GM18951 (cell line): ENCODE data around the gene USP17L27.
"Not testable (repeated sequence)": the region's sequence is repeated elsewhere in the genome, so short reads cannot be mapped to it uniquely, and the experiment has no call there.

ENCODE experiments used
- POLR2A ChIP-seq: IDR thresholded peaks from 4 replicates; pipeline ENCODE4 v1.6.1; 2011; ENCODE audit warnings: mild to moderate bottlenecking; ENCODE audit not compliant: insufficient read length, insufficient read depth; ENCODE audit errors: extremely low read depth
- in situ Hi-C: fragments of 300-500 bp; cut with MboI; formaldehyde crosslinking; loops from one replicate; pipeline ENCODE4 v1.12.0; 2022; ENCODE audit warnings: low sequenced_read_pairs, mixed read lengths, inconsistent platforms; ENCODE audit not compliant: unreplicated experiment

USP17L27 gene, protein sequence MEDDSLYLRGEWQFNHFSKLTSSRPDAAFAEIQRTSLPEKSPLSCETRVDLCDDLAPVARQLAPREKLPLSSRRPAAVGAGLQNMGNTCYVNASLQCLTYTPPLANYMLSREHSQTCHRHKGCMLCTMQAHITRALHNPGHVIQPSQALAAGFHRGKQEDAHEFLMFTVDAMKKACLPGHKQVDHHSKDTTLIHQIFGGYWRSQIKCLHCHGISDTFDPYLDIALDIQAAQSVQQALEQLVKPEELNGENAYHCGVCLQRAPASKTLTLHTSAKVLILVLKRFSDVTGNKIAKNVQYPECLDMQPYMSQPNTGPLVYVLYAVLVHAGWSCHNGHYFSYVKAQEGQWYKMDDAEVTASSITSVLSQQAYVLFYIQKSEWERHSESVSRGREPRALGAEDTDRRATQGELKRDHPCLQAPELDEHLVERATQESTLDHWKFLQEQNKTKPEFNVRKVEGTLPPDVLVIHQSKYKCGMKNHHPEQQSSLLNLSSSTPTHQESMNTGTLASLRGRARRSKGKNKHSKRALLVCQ

GRCh38 chr4:9343848-9344247 lies at the start of gene USP17L27:
Gene USP17L27 (plus strand): TSS chr4:9344148. CDS start chr4:9344148, 0 bp downstream.
- in situ Hi-C loops = not testable (repeated sequence)

DNA sequence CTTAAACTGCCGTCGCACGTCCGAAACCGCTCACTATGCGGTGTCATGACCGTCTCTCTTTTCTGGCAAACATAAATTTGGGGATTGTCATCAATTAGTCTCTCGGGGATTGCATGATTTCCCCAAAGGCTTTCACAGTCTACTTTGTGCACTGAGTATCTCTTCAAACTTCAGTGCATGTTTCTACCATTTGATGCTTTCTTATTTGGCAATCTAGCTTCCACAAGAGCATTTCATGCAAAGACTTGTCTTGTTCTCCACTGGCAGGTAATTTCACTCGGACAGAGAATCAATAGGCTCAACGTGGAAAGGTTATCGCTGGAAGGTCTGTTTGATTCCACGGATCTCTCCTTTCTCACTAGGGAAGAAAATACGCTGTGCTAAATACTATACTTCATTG lies 19.8 kb upstream of the USP17L27 start:
- in situ Hi-C loops = not testable (repeated sequence)

DNA sequence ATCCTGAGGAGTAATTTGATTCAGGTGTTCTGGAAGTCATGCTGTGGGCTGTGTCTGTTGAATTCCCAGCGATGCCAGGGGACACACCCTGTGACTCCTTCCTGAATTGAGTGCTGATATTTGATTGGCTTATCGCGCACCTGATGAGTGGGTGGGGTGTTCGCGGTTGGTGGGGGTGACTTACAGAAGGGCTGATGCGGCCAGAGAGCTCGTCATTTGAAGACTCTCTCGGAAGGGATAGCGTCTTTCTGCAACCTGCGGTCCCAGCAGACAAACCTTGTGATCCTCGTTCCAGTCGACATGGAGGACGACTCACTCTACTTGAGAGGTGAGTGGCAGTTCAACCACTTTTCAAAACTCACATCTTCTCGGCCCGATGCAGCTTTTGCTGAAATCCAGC lies 19.1 kb upstream of the USP17L27 start, which contains the start of gene USP17L24:
Gene USP17L24, plus strand, starts transcription at position 301 of the 400 bp plus-strand sequence. Its CDS starts 0 bp downstream, at position 301.
- in situ Hi-C loops = not testable (repeated sequence)

- in situ Hi-C loops = not testable (repeated sequence)
Observed at GRCh38 chr4:9329611-9330010, 14.3 kb upstream of the USP17L27 start, which contains the start of gene USP17L25. Gene USP17L25 (plus strand): TSS chr4:9329911. CDS start chr4:9329911, 0 bp downstream.

GRCh38 chr4:9334358-9334757 lies 9.6 kb upstream of the USP17L27 start, which contains the start of gene USP17L26:
Gene USP17L26 (plus strand): TSS chr4:9334658. CDS start chr4:9334658, 0 bp downstream.
- in situ Hi-C loops = not testable (repeated sequence)

GRCh38 chr4:9339103-9339502 lies 4.8 kb upstream of the USP17L27 start, which contains the start of gene USP17L5:
Gene USP17L5 (plus strand): TSS chr4:9339403. CDS start chr4:9339403, 0 bp downstream.
- in situ Hi-C loops = not testable (repeated sequence)

DNA sequence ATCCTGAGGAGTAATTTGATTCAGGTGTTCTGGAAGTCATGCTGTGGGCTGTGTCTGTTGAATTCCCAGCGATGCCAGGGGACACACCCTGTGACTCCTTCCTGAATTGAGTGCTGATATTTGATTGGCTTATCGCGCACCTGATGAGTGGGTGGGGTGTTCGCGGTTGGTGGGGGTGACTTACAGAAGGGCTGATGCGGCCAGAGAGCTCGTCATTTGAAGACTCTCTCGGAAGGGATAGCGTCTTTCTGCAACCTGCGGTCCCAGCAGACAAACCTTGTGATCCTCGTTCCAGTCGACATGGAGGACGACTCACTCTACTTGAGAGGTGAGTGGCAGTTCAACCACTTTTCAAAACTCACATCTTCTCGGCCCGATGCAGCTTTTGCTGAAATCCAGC lies 4.6 kb downstream of the USP17L27 start, which contains the start of gene USP17L28:
Gene USP17L28, plus strand, starts transcription at position 301 of the 400 bp plus-strand sequence. Its CDS starts 0 bp downstream, at position 301.
- in situ Hi-C loops = not testable (repeated sequence)

DNA sequence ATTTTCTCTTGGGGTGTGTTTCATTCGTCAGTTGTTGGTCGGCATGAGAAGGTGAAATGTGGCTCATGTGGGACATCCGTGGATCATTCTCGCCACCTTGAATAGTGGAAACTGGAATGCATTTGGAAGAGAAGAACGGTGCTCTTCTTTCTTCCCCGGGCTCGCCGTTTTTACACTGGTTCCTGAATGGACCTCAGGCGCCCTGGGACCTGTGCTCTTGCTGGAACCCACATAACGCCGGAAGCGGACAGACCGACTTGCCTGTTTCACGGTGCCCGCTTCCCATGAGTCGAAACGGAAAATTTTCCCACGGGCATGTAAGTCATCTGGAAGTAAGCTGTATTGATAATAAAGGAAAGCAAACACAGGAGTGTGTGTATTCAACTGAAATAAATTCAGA lies 6.9 kb downstream of the USP17L27 start:
- in situ Hi-C loops = not testable (repeated sequence)

- in situ Hi-C loops = not testable (repeated sequence)
Observed at GRCh38 chr4:9353338-9353737, 9.4 kb downstream of the USP17L27 start, which contains the start of gene USP17L29. Gene USP17L29 (plus strand): TSS chr4:9353638. CDS start chr4:9353638, 0 bp downstream.

- in situ Hi-C loops = not testable (repeated sequence)
Observed at GRCh38 chr4:9362829-9363228, 18.9 kb downstream of the USP17L27 start, which contains the start of gene USP17L30. Gene USP17L30 (plus strand): TSS chr4:9363129. CDS start chr4:9363129, 0 bp downstream.

GRCh38 chr4:9379881-9380280 lies 35.9 kb downstream of the USP17L27 start:
- in situ Hi-C loops = loop anchor here (25.0 kb wide), 1 partner anchor 118 kb away; the partner anchor contains the start of genes USP17L19, USP17L20, USP17L21 and USP17L22

- in situ Hi-C loops = loop anchor here (25.0 kb wide), 1 partner anchor 119 kb away; the partner anchor contains the start of genes USP17L19, USP17L20, USP17L21 and USP17L22
Observed at GRCh38 chr4:9381012-9381534, 37.1 kb downstream of the USP17L27 start.

GRCh38 chr4:9384126-9384525 lies 40.2 kb downstream of the USP17L27 start:
- TF ChIP-seq POLR2A = no peak
- in situ Hi-C loops = loop anchor here (25.0 kb wide), 1 partner anchor 122 kb away; the partner anchor contains the start of genes USP17L19, USP17L20, USP17L21 and USP17L22

DNA sequence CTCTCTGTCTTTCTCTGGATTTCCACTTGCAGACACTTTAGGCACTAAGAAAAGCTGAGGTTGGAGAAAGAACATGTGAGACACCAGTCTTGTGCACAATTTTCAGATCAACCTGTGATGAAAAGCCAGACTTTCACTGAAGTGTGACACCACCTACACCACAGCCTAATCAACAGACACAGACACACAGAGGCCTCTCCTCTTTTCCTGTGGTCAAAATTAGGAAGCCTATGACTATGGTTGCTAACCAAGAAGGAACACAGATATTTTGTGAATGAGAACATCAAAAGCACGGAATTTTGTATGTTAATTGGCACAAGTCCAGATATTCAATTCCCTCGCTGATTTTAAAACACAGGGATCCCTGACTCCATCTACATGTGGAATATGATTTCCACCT lies 45.1 kb downstream of the USP17L27 start:
- in situ Hi-C loops = loop anchor here (25.0 kb wide), 1 partner anchor 127 kb away; the partner anchor contains the start of genes USP17L19, USP17L20, USP17L21 and USP17L22
